HG03097 (cell line): Measurements from ENCODE around the gene KLHL10.
"Not testable (repeated sequence)": the region's sequence is repeated elsewhere in the genome, so short reads cannot be mapped to it uniquely, and the experiment has no call there.

Source experiments
- ATAC-seq: cut with Tn5 transposase; IDR thresholded peaks from one replicate; pipeline ENCODE4 v1.9.1; 2021; ENCODE audit not compliant: unreplicated experiment, low FRiP score

Gene KLHL10

DNA sequence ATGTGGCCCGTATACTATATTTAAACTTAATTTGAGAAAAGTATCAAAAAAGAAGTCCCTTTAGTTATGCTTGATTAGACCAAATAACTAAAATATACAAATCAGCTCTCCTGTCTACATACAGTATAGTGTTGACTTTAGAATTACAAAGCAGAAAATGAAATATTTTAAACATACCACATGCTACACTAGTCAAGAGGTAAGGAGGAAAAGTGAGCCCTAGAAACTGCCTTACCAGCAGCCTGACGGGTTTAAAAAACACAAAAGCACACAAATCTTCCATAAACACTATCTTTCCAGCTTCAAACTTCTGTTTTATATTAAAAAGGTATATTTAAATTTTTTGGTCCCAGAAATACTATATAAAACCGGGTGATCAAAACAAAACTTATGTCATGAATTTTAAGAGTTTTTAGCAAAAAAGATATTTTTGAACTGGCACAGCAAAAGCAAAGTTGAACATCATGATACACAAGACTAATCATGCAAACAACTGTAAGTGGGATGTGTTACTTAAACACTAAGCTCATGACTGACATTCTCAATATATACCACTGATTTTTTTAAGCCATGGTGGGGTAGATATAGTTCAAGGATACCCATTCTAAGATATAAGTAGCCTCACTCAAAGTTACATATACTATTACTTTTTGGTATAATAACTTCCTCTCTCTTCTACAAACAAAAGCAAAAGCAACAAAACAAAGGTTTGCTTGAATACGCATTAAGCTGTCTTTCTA lies 11.8 kb downstream of the KLHL10 start:
- ATAC-seq = no peak

- not testable (repeated sequence) for ATAC-seq
Measured at GRCh38 chr17:41851382-41851781, 13.8 kb downstream of the KLHL10 start.

- no peak for ATAC-seq
Measured at GRCh38 chr17:41860254-41860931, 22.8 kb downstream of the KLHL10 start.

DNA sequence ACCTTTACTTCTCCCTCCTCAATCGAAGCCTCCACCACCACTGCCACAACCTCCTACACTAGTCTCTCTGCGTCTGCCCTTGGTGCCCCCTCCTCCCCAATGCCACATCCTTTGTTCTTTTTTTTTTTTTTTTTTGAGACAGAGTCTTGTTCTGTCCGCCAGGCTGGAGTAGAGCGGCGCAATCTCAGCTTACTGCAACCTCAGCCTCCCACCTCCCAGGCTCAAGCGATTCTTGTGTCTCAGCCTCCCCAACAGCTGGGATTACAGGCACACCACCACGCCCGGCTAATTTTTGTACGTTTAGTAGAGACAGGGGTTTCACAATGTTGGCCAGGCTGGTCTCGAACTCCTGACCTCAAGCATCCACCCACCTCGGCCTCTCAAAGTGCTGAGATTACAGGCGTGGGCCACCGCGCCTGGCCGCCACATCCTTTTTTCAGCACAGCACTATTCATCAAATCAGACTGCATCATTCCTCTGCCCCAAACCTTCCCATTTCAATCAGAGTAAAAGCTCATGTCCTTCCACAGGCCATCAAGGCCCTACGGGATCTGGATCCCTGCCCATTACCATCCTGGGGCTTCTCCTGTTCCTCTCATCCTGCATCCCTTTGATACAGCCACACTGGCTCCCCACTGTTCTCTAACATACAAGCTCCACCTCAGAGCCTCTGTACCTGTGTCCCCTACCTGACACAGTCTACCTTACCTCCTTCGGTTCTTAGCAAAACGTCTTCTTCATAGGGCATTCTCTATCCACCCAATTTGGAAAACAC lies 25.6 kb downstream of the KLHL10 start:
- ATAC-seq = no peak

DNA sequence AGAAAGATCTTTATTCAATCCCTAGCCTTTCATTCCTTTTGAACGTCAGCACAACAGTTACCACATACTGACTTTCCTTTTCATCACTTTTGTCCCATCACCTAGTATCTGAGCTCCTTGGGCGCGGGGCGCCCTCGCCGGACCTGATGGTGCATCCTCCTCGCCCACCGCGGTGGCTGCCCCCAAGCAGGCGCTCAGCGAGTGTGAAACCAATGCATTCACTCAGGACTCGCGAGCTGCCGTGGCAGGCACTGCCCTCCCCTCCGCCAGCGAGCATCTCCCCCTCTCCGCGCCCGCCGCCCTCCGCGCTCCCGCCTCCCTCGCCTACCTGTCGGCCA lies 26.8 kb downstream of the KLHL10 start:
- ATAC-seq = no peak

DNA sequence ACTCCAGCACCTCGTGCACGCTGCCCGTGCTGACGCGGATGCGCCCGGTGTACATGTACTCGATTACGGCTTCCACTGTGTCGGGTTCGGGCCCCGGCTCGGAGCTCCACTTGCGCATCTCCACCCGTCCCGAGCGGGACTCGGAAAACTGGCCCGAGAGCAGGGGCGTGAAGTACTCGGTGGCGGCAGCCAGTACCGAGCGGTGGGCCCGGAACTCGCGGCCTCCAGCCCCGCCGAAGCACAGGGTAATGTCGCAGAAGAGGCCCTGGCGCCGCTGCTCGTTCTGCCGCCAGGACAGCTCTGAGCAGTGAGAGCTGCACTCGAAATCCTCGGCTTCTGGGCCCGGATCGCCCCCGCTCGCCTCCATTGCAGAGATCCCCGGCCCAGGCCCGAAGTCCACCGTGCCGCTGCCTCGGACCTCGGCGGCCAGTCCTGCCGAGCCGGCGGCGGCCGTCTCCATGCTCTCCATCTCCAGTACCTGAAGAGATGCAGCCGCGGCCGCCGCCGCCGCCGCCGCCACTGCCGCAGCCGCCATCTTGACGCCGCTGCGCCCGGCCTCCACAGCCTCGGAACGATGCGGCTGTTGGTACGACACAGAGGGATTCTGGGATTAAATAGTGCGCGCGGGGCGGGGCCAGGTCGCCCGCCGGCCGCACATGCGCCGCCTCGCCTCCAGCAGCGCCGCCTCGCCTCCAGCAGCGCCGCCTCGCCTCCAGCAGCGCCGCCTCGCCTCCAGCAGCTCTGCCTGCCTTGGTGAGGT lies 27.4 kb downstream of the KLHL10 start, which contains the start of gene KLHL11:
TSS of gene KLHL11 (minus strand) at position 588 of the 760 bp plus-strand sequence. CDS start at position 535, 53 bp downstream.
- peak; percentile 79 for ATAC-seq

- ATAC-seq = no peak
Measured at GRCh38 chr17:41865596-41865893, 27.9 kb downstream of the KLHL10 start.

- no peak for ATAC-seq
Measured at GRCh38 chr17:41868568-41868967, 30.9 kb downstream of the KLHL10 start.

DNA sequence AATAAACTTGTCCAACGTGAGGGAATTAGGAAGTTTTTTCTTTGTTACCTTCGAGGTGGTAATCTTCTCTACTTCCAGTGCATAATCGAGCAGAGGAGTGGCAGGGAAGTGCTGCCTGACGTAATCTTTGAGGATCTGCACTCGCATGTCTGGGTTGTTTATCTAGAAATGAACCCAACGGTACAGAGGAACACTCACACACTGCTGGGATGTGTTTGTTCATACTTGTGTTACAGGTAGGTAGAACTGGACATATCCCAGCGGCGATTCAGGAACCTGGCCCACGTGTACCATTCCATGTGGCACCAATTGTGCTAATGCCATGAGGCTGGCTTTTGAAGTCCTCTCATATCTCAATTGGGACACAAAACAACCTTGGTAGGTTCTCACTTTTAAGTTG lies 31.8 kb downstream of the KLHL10 start:
- no peak for ATAC-seq

DNA sequence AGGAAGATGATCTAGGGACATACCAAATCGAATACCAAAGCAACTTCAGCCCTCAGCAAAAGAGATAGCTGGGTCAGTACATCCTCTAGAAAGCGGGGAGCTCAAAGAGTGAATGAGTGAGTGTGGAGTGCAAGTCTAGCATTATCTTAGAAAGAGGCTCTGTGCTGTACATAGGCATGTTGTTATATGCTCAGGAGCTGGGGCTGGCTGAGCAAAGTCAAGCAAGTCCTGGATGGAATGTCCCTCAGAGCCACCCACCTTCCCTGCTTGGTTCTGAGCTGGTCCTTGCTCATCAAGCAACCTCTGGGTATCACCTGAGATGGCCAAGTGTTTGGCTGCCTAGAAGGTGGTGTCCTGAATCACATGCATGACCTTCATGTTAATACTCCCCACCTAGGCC lies 32.5 kb downstream of the KLHL10 start:
- ATAC-seq = no peak

GRCh38 chr17:41870627-41871026 lies 33.0 kb downstream of the KLHL10 start:
- no peak for ATAC-seq

GRCh38 chr17:41871789-41872188 lies 34.2 kb downstream of the KLHL10 start:
- ATAC-seq = no peak

DNA sequence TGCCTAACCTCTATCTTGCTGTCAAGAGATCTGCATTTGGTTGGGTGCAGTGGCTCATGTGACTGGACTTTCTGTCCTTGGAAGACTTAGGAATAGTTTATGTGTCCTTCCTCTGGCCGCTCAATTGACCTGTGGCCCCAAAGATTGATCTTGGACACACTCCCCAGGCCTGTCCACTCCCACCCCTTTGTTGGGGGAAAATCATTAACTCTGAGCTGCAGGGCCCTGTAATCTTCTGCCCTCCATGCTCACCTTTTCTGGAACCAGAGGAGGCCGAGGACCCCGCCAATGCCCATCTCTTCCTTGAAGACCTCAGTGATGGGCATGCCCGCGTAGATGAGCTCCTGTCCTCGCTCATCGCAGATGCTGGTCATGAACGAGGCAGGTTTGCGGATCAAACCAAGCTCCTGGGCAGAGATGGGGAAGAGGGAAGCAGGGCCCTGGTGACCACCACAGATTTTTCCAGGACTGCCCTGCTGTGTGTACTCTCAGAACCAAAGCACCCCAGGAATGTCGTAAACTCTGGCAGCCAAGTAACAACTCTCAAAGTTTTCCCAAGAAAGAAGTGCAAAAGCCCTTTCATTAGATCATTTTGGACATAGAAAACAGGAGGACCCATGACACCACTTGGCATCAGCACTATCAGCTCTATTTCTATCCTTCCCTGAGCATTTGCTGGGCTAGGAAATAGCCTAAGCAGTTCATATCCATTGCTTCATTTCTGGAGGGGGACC lies 36.1 kb downstream of the KLHL10 start:
- no peak for ATAC-seq

- not testable (repeated sequence) for ATAC-seq
Measured at GRCh38 chr17:41874293-41874670, 36.7 kb downstream of the KLHL10 start.

- no peak for ATAC-seq
Measured at GRCh38 chr17:41880130-41880529, 42.5 kb downstream of the KLHL10 start.

DNA sequence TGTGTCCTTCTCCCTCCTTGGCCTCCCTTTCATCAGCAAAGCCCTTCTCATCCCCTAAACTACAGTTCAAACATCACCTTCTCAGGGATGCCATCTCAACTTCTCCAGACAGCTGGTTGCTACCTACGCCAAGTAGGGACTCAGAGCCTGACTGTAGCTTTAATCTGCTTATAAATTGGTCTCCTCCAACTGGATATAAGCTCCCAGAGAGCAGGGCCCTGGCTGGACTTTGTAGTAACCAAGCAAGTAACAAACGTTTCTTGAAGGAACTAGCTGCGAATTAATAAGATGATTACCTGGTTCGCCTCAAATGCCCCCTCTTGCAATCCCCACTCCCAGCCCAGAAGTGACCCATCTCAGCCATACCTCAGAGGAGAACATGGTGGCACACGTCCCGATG lies 45.1 kb downstream of the KLHL10 start:
- ATAC-seq = no peak

DNA sequence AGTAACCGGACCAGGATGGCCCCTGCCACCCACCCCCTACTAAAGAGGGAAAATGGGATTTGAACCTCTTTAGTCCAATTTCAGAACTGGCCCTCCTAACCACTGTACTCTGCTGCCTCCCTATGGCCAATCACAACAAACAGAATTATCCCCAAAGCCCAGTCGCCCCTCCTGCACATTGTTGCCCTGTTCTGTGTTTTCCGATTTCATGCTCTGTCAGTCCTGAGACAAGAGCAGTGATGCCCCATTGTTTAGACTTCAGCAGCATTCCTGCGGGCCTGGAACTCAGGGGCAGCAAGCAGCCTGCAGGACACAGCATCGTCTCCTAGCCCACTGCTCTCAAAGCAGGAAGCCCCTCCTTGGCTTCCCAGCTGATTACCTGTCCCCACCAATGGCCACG lies 48.1 kb downstream of the KLHL10 start:
- no peak for ATAC-seq

GRCh38 chr17:41888332-41888965 lies 50.8 kb downstream of the KLHL10 start:
- ATAC-seq = no peak

- no peak for ATAC-seq
Measured at GRCh38 chr17:41891135-41892020, 53.8 kb downstream of the KLHL10 start.
